Left lung (tissue), 10 donors: Measurements from ENCODE around the gene PNMA8C. TPM values are rescaled to one million over a fixed set of nuclear protein-coding genes. Genes with fewer than 3 reads are reported as not detected.
A peak's percentile ranks its signal among the peaks of the same experiment; 100 is the strongest.
"Not testable (repeated sequence)": the region's sequence is repeated elsewhere in the genome, so short reads cannot be mapped to it uniquely, and the experiment has no call there.

Experiments
- ATAC-seq: fragments of 200-7000 bp; cut with Tn5 transposase; one replicate; pipeline ENCODE4 v1.9.1; 2020; ENCODE audit warnings: moderate library complexity
- DNase-seq, 4 donors: peaks; one replicate each; pipeline ENCODE4 v3.0.0-alpha.2; 2013 to 2020
- H3K27ac ChIP-seq, 2 donors: fragments of 200-600 bp; sonication (generic) in 1 of 2; one replicate each; pipeline versions ENCODE4 v1.5.0 to v1.8.0; 2020 to 2021
- H3K27me3 ChIP-seq, 2 donors: fragments of 200-600 bp; sonication (generic) in 1 of 2; one replicate each; pipeline versions ENCODE4 v1.5.0 to v1.8.0; 2020 to 2021
- H3K36me3 ChIP-seq, 2 donors: fragments of 200-600 bp; sonication (generic) in 1 of 2; one replicate each; pipeline versions ENCODE4 v1.5.0 to v1.8.0; 2020 to 2021
- H3K4me1 ChIP-seq, 2 donors: fragments of 200-600 bp; one replicate each; pipeline ENCODE4 v1.8.0; 2021
- H3K4me3 ChIP-seq, 2 donors: fragments of 200-600 bp; sonication (generic) in 1 of 2; one replicate each; pipeline versions ENCODE4 v1.5.0 to v1.8.0; 2020 to 2021; ENCODE audit warnings: mild to moderate bottlenecking in 1 of 2
- H3K9me3 ChIP-seq, 2 donors: fragments of 200-600 bp; sonication (generic) in 1 of 2; one replicate each; pipeline versions ENCODE4 v1.5.0 to v1.8.0; 2020 to 2021
- CTCF ChIP-seq, 2 donors: fragments of 200-600 bp; sonication (generic) in 1 of 2; IDR thresholded peaks; one replicate each; pipeline versions ENCODE4 v1.5.0 to v1.8.0; 2021; ENCODE audit warnings: antibody characterized with exemption in 2 of 2
- intact Hi-C, 2 donors: fragments of 100-400 bp; cut with DNase I; formaldehyde crosslinking; loops; one replicate each; pipeline versions ENCODE4 v1.11.2 to v1.14.2; 2022
- polyA plus RNA-seq, 6 donors: library from polyadenylated mRNA; unstranded; fragments of 120-200 nt; gene quantifications; one replicate each; pipeline ENCODE4 v1.2.1, GENCODE V29; 2013; ENCODE audit not compliant: insufficient read length in 6 of 6
- total RNA-seq, 2 donors: library from RNA; stranded (reverse); fragmentation: NEBNext Ultra II Directional; extraction: Animal tissue kit (Norgen Biotek cat#: 25700); gene quantifications; one replicate each; pipeline ENCODE4 v1.2.1, GENCODE V29; 2021
- donor health status: DM: no; HTN: yes; CAD: no.
- donor health status: DM: no; HTN: no; CAD: no.

Gene PNMA8C
- total and polyA plus RNA-seq, 8 donors, result 0.09 to 1.5 (median 0.38) TPM

GRCh38 chr19:46423188-46423587 lies 5.5 kb downstream of the PNMA8C start:
- Histone ChIP-seq H3K27ac (no peak overlapping the region), H3K9me3 (no peaks in the 10 kb centered on the region), H3K4me1 (peaks cover 0 to 7% of the 10 kb centered on the region in 2 donors), H3K36me3 (no peaks in the 10 kb centered on the region), H3K27me3 (peaks cover 0 to 82% of the 10 kb centered on the region in 2 donors), H3K4me3 (no peak overlapping the region)
- ATAC-seq, result no peak
- no peak for TF ChIP-seq CTCF (IDR thresholded peaks at IDR 0.05)
- DNase-seq, result no peak
- intact Hi-C loops, result no loop called here

- Histone ChIP-seq H3K4me3 (no peak overlapping the region), H3K36me3 (no peaks in the 10 kb centered on the region), H3K27me3 (peaks cover 0 to 82% of the 10 kb centered on the region in 2 donors), H3K27ac (no peak overlapping the region), H3K9me3 (no peaks in the 10 kb centered on the region), H3K4me1 (peaks cover 0 to 7% of the 10 kb centered on the region in 2 donors)
- TF ChIP-seq CTCF (IDR thresholded peaks at IDR 0.05), result no peak
- ATAC-seq (no peak), DNase-seq (no peak)
- intact Hi-C loops, result no loop called here
These were observed 6.4 kb downstream of the PNMA8C start for GRCh38 chr19:46422344-46422743.

- no peaks in the 10 kb centered on the region for H3K36me3 ChIP-seq
- no peak overlapping the region for H3K27ac ChIP-seq
- no peak for TF ChIP-seq CTCF (IDR thresholded peaks at IDR 0.05)
- no peak overlapping the region for H3K4me3 ChIP-seq
- H3K4me1 ChIP-seq, result peaks cover 0 to 7% of the 10 kb centered on the region in 2 donors
- DNase-seq (no peak), ATAC-seq (no peak)
- H3K9me3 ChIP-seq, result no peaks in the 10 kb centered on the region
- H3K27me3 ChIP-seq, result peaks cover 0 to 82% of the 10 kb centered on the region in 2 donors
- intact Hi-C loops, result no loop called here
These were observed 8.7 kb downstream of the PNMA8C start for GRCh38 chr19:46420056-46420455.

- Histone ChIP-seq H3K27me3 (peaks cover 0 to 83% of the 10 kb centered on the region in 2 donors), H3K4me1 (peaks cover 0 to 13% of the 10 kb centered on the region in 2 donors), H3K4me3 (peak overlapping the region; percentile 17 to 25), H3K27ac (peak overlapping the region in 1 of 2 donors; percentile 65)
- H3K9me3 ChIP-seq, intact Hi-C loops, H3K36me3 ChIP-seq: not testable (repeated sequence)
- ATAC-seq (peak; percentile 72), DNase-seq (peak; percentile 90 to 96 (median 90))
These were observed 12.7 kb downstream of the PNMA8C start for GRCh38 chr19:46415804-46416709.

- H3K4me3 ChIP-seq, H3K9me3 ChIP-seq, ATAC-seq, intact Hi-C loops, H3K27ac ChIP-seq, H3K36me3 ChIP-seq: not testable (repeated sequence)
- peak in 1 of 4 donors; percentile 32 for DNase-seq
- Histone ChIP-seq H3K27me3 (peaks cover 0 to 89% of the 10 kb centered on the region in 2 donors), H3K4me1 (peaks cover 0 to 13% of the 10 kb centered on the region in 2 donors)
These were observed 13.8 kb downstream of the PNMA8C start for GRCh38 chr19:46414899-46415298.

GRCh38 chr19:46413262-46414031 lies 15.3 kb downstream of the PNMA8C start, which contains the start of gene CCDC8:
Gene CCDC8, minus strand, starts transcription at chr19:46413564. Its CDS starts 754 bp downstream, at chr19:46412810.
- Histone ChIP-seq H3K4me1 (peaks cover 0 to 16% of the 10 kb centered on the region in 2 donors), H3K36me3 (no peaks in the 10 kb centered on the region), H3K27me3 (peaks cover 0 to 97% of the 10 kb centered on the region in 2 donors), H3K9me3 (no peaks in the 10 kb centered on the region), H3K4me3 (peak within 1 kb of the TSS; percentile 30 to 33), H3K27ac (peak within 1 kb of the TSS in 1 of 2 donors; percentile 69)
- DNase-seq (peak; percentile 83 to 99 (median 91)), ATAC-seq (peak; percentile 88)
- TF ChIP-seq CTCF (IDR thresholded peaks at IDR 0.05), result no peak
- intact Hi-C loops, result no loop called here
